Endothelial cell of coronary artery (primary cell): ENCODE results near the gene OR52H1. TPM values are rescaled to one million over a fixed set of nuclear protein-coding genes. Genes with fewer than 3 reads are reported as not detected.

ENCODE experiments used
- total RNA-seq: library from RNA; depleted of rRNA; stranded (reverse); fragments of >200 nt; gene quantifications from 2 replicates; pipeline ENCODE4 v1.2.3, GENCODE V29; 2014

OR52H1 gene
- 0.18 and 0.19 TPM in 2 replicates for total RNA-seq

DNA sequence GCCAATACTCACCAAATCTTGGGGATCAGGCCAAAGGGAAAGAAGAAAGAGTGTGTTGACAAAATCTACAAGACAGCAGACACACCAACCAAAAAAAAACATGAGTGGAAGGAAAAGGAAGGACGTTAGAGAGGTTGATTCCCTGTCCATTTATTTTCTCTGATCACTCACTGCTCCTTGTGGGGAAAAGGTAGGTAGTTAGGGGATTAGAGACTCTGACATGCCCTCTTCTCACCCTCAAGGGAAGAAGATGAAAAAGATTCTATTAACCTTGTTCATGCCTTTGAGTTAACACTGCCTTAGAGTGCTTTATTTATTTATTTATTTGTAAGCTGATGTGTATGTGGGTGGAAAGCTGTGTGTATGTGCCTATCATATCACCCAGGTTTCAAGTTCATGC, at the start of gene OR52H1:
OR52H1 (minus strand) TSS at position 101 of the 400 bp plus-strand sequence. CDS start 3,035 bp downstream, outside the sequence.

DNA sequence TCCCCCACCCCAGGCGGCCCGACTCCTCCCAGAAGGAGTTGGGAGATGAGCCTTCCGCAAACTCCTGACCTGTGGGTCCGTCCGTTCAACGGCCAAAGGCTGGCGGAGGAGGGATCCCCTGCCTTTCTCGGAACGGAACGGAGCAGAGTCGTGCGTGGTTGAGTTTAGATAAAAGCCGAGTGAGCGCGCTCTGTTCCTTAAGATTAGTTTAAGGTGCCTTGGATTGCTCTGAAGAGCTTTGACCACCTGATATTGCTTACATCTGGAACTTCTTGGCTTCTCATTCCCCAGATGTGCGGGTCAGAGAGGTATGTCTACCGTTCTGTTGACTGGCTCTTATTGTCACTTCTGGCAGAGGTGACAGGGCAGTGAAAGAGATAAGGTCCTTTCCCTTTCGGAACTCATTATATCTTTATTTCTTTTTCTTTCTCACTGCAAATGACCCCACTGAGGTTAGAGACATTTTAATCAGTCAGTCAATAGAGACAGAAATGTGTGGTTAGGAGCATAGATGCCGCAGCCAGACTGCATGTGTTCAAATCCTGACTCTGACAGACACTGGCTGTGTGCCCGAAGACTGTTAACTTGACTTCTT, 48.4 kb upstream of the OR52H1 start, which contains the start of gene TRIM6:
TRIM6 (plus strand) TSS at position 31 of the 595 bp plus-strand sequence; CDS start at position 292, 261 bp downstream.

DNA sequence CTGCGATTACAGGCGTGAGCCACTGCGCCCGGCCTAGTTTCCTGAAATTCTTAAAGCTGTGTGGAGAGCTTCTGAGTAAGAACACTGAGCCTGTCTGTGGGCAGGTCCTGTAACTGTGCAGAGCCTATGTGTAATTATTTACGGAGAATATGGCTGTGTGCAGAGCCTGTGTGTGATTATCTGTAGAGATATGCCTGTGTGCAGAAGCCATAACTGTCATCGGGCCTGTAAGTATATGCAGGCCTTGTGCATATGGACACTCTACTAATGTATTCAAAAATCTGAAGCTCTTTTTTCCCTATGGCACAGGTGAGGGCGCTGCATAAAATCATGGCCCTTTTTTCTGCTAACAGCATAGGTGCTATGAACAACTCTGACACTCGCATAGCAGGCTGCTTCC, 32.2 kb upstream of the OR52H1 start, which contains the start of gene OR52B6:
OR52B6 (plus strand) TSS at position 301 of the 400 bp plus-strand sequence; CDS start at position 301, 0 bp downstream.

DNA sequence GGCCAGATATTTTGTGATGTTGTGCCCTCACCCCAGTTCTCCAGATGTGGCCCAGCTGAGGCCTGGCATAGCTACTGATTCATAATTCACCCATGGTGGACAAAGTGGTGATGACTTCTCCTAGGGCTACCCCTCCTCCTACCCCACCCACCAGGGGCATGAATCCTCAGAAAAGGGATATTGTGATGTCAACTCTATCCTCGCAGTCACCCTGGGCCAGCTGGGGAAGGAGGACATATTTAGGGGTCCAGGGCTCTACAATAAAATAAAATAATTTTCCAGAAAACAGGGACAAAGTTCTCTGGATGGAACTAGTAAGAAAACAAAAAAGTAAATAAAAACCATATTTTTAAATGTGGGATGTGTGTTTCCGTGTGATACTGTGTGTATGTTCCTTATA, 31.7 kb downstream of the OR52H1 start, which contains the start of gene UBQLNL:
UBQLNL (minus strand) TSS at position 101 of the 400 bp plus-strand sequence. CDS start 258 bp downstream, outside the sequence.

DNA sequence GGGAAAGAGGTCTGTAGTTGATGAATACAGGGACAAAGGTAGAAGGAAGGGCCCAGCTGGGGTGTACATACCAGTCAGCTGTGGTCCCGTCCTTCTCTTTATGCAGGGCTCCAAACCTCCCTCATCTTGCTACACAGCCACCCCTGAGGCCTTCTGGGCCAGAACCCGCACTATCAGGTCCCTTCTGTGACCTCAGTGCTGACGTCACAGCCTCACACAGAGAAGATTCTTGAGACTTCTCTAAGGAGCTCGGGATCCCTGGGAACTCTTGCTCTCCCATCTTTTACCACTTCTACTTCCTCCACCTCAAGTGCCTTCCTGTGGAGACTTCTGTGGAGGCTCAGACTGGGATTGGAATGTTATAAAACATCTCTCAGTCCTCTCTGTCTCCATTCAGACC, 38.5 kb downstream of the OR52H1 start, which contains the start of gene UBQLN3:
UBQLN3 (minus strand) TSS at position 155 of the 400 bp plus-strand sequence. CDS start 399 bp downstream, outside the sequence.

Other genes with a start within 250 kb of the OR52H1 start
- not detected in 2 replicates for gene OR51B4, start 246.6 kb downstream of the OR52H1 start, total RNA-seq
- not detected in 2 replicates for gene OR51B2, start 224.2 kb downstream of the OR52H1 start, total RNA-seq
- not detected in 2 replicates for gene OR51B5, start 205.0 kb downstream of the OR52H1 start, total RNA-seq
- not detected in 2 replicates for gene OR51B6, start 197.0 kb downstream of the OR52H1 start, total RNA-seq
- not detected in 2 replicates for gene OR51M1, start 164.7 kb downstream of the OR52H1 start, total RNA-seq
- not detected in 2 replicates for gene OR51Q1, start 126.4 kb downstream of the OR52H1 start, total RNA-seq
- gene OR51I1, start 107.0 kb downstream of the OR52H1 start, total RNA-seq: not detected in 2 replicates
- not detected in 2 replicates for gene OR51I2, start 99.2 kb downstream of the OR52H1 start, total RNA-seq
- not detected in 2 replicates for gene OR52D1, start 59.9 kb downstream of the OR52H1 start, total RNA-seq
- gene UBQLN3, start 38.6 kb downstream of the OR52H1 start, total RNA-seq: 0.09 TPM in 1 of 2 replicates, not detected in the other
- gene UBQLNL, start 31.8 kb downstream of the OR52H1 start, total RNA-seq: under 0.01 TPM in 1 of 2 replicates, not detected in the other
- not detected in 2 replicates for gene OR52B6, start 32.3 kb upstream of the OR52H1 start, total RNA-seq
- gene TRIM6, start 48.1 kb upstream of the OR52H1 start, total RNA-seq: 0.81 and 1.2 TPM in 2 replicates
- 7.8 and 14.8 TPM in 2 replicates for gene TRIM34, start 76.5 kb upstream of the OR52H1 start, total RNA-seq
- gene TRIM5, start 136.5 kb upstream of the OR52H1 start, total RNA-seq: 57.2 and 79.3 TPM in 2 replicates
- 107 and 112 TPM in 2 replicates for gene TRIM22, start 141.2 kb upstream of the OR52H1 start, total RNA-seq
- gene OR56B1, start 187.9 kb upstream of the OR52H1 start, total RNA-seq: not detected in 2 replicates
- gene OR52N4, start 205.7 kb upstream of the OR52H1 start, total RNA-seq: not detected in 2 replicates
- not detected in 2 replicates for gene OR52N5, start 234.8 kb upstream of the OR52H1 start, total RNA-seq
- not detected in 2 replicates for gene OR52N1, start 242.7 kb upstream of the OR52H1 start, total RNA-seq